AG04449 (cell line): ENCODE results near the gene SLC36A3.

Experiments
- CTCF ChIA-PET: fragments of 350-600 bp; formaldehyde crosslinking; extraction: SDS; loops from one replicate; lab custom pipeline; 2021; ENCODE audit warnings: antibody characterized with exemption; lab: Yijun Ruan, JAX
- POLR2A ChIA-PET: fragments of 400-600, 350-600 bp; formaldehyde crosslinking; extraction: SDS; loops from one replicate; lab custom pipeline; 2020; ENCODE audit warnings: antibody characterized with exemption, inconsistent platforms; lab: Yijun Ruan, JAX
- DNase-seq: peaks from one replicate; pipeline ENCODE4 v3.0.0-alpha.2; 2010; ENCODE audit warnings: low read depth, low spot score
- H3K4me3 ChIP-seq: 2 replicates; pipeline ENCODE4 v1.5.1; 2011; ENCODE audit warnings: low read depth, mild to moderate bottlenecking, control low read depth, low read length
- TF ChIP-seq, protein P1 (sequence below): IDR thresholded peaks from one replicate; pipeline ENCODE4 v1.5.1; 2011; ENCODE audit warnings: mild to moderate bottlenecking, moderate library complexity, low read length, control low read depth, inconsistent platforms; ENCODE audit not compliant: insufficient read depth; ENCODE audit errors: missing control alignments

The SLC36A3 gene

GRCh38 chr5:151320481-151320880 is 16.9 kb upstream of the SLC36A3 start:
- TF ChIP-seq, protein P1, sequence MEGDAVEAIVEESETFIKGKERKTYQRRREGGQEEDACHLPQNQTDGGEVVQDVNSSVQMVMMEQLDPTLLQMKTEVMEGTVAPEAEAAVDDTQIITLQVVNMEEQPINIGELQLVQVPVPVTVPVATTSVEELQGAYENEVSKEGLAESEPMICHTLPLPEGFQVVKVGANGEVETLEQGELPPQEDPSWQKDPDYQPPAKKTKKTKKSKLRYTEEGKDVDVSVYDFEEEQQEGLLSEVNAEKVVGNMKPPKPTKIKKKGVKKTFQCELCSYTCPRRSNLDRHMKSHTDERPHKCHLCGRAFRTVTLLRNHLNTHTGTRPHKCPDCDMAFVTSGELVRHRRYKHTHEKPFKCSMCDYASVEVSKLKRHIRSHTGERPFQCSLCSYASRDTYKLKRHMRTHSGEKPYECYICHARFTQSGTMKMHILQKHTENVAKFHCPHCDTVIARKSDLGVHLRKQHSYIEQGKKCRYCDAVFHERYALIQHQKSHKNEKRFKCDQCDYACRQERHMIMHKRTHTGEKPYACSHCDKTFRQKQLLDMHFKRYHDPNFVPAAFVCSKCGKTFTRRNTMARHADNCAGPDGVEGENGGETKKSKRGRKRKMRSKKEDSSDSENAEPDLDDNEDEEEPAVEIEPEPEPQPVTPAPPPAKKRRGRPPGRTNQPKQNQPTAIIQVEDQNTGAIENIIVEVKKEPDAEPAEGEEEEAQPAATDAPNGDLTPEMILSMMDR = no peak
- H3K4me3 ChIP-seq = no peak overlapping the region
- POLR2A ChIA-PET = no interaction called here
- no peak for DNase-seq
- CTCF ChIA-PET = interaction anchor here (1.2 to 3.0 kb wide), 2 partner anchors 318 to 332 kb away, joined by 5 to 18 read pairs; no protein-coding TSS in a partner anchor

DNA sequence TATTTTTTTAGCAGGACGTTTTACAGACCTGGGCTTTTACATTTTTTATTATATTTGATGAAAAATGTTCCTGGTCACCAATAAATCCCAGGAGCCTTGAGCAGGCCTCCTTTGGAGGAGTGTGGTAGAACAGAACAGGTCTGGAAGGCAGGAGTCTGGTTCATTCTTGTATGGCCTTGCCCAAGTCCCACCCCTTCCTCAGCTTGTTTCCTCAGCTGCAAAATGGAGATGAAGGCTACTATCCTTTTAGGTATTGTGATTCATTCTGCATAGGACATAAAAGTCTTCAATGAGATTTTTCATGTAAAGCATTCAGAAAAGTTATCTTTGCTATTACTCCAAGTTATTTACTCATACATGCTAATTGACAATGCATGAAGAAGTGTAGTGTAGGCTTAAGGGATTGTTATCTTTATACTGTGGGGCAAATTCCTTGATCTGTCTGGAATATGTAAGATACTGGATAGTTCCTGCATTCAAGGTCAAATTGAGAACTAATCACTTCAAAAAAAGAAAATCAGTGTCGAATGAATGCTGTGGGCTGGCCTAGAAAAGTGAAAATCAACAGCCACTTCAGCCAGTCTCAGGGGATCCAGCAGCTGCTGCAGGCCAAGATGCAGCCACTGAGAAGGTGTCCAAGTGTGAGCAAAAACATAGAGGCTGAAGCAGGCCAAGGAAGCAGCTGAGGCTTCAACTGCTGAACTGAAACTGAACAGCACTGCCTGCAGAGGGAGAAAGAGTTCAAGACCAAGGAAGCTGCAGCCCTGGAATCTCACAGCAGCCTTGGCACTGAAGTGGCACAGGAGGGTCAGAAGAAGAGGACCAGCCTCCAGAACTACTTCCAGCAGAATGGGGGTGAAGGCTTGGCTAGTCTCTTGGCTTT is 15.5 kb upstream of the SLC36A3 start:
- DNase-seq = no peak
- TF ChIP-seq, protein P1 = peak; percentile 22
- ChIA-PET CTCF (interaction anchor here (0.7 to 3.0 kb wide), 8 partner anchors 14 to 824 kb away, joined by 3 to 18 read pairs (median 4); no protein-coding TSS in a partner anchor), POLR2A (no interaction called here)
- no peak overlapping the region for H3K4me3 ChIP-seq

DNA sequence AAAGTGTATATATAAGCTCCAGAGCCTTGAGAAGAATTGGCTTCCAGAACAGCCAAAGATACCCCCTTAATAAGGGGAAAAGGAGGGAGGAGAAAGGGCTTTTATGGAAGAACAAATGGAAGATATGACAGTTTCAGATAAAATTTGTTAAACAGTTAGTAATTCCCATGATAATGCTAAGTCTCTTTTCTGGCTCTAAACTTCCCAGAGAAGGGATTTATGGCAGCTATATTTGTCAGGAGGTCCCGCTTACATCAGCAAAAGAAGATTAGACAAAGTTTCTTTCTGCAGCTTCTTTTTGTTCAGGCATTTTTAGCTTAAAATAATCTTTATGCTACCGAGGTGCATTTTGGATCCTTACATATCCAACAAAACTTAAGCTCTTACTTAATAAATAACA is 14.3 kb upstream of the SLC36A3 start:
- CTCF ChIA-PET = interaction anchor here (0.6 to 1.8 kb wide), 9 partner anchors 13 to 426 kb away, joined by 3 to 5 read pairs (median 4); no protein-coding TSS in a partner anchor
- TF ChIP-seq, protein P1 = no peak
- H3K4me3 ChIP-seq = no peak overlapping the region
- DNase-seq = no peak
- POLR2A ChIA-PET = no interaction called here

DNA sequence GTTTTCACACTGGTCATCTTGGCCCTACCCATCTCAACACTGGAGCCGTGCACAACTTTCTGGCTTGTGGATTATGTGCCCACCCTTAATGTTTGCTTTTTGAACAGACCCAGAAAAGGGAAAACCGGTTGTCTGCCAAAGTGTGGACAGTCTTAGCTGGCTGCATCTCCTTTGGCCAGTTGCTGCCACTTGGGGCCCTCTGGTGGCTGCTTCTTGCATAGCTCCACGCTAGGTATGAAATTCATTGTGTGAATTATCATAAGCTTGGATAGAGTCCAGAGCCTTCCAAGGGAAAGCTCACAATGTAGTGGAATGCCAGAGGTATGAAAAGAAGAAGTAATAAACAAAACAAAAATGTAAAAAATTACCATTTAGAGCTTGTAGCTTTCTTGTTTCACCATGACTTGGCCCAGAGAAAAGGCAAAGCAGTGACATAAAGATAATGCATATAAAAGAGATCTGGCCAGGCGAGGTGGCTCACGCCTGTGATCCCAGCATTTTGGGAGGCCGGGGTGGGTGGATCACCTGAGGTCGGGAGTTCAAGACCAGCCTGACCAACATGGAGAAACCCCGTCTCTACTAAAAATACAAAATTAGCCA is 12.5 kb upstream of the SLC36A3 start:
- ChIA-PET POLR2A (interaction anchor here (0.5 kb wide), 1 partner anchor 63 kb away, joined by 3 read pairs; the partner anchor contains the start of gene GM2A), CTCF (interaction anchor here (0.6 to 1.9 kb wide), 15 partner anchors 8 to 428 kb away, joined by 3 to 12 read pairs (median 4); no protein-coding TSS in a partner anchor)
- H3K4me3 ChIP-seq = no peak overlapping the region
- TF ChIP-seq, protein P1 = peak; percentile 80
- peak; percentile 5 for DNase-seq

- ChIA-PET POLR2A (no interaction called here), CTCF (interaction anchor here (0.9 to 1.5 kb wide), 4 partner anchors 10 to 163 kb away, joined by 3 to 4 read pairs (median 4); partner anchors contain the start of genes GM2A and SLC36A3)
- no peak for DNase-seq
- TF ChIP-seq, protein P1 = no peak
- no peak overlapping the region for H3K4me3 ChIP-seq
Observed at GRCh38 chr5:151313357-151313756, 9.8 kb upstream of the SLC36A3 start.
